HG02884 (cell line): ENCODE measurements around the gene ZNF784.
"Not testable (repeated sequence)": the region's sequence is repeated elsewhere in the genome, so short reads cannot be mapped to it uniquely, and the experiment has no call there.

Experiments
- ATAC-seq: cut with Tn5 transposase; IDR thresholded peaks from one replicate; pipeline ENCODE4 v1.9.1; 2021; ENCODE audit warnings: mild to moderate bottlenecking, moderate library complexity; ENCODE audit not compliant: unreplicated experiment

Gene ZNF784

DNA sequence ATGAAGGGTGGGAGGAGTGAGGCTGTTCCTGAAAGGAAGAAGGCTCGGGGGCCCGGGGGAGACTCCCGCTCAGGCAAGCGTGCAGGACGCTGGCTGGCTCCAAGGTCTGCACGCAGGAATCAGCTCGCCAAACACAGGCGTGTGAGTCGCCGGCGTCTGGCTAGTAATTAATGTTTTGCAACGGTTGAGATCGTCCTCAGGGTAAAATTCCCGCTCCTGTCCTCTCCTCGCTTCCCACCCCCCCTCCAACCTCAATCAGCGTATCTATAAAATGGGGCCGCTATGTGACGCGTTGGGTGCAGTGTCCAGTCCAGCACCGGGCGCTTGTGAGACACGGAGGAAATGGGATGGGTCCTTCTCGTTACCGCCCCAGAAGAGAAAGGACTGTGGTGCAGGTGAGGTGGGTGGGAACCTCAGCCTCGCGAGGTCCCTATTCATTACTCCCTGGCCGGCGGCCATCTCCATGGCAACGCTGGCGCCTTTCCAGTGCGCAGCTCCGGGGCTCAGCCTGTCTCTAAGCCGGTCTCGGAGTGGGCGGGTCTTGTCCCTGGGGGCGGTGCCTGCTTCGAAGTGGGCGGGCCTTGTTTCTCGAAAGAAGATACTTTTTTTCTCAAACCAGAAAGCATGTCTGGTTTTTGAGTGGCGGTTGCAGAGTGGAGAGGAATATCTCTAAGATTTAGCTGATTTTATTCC is 37.2 kb downstream of the ZNF784 start:
- ATAC-seq: peak; percentile 72

DNA sequence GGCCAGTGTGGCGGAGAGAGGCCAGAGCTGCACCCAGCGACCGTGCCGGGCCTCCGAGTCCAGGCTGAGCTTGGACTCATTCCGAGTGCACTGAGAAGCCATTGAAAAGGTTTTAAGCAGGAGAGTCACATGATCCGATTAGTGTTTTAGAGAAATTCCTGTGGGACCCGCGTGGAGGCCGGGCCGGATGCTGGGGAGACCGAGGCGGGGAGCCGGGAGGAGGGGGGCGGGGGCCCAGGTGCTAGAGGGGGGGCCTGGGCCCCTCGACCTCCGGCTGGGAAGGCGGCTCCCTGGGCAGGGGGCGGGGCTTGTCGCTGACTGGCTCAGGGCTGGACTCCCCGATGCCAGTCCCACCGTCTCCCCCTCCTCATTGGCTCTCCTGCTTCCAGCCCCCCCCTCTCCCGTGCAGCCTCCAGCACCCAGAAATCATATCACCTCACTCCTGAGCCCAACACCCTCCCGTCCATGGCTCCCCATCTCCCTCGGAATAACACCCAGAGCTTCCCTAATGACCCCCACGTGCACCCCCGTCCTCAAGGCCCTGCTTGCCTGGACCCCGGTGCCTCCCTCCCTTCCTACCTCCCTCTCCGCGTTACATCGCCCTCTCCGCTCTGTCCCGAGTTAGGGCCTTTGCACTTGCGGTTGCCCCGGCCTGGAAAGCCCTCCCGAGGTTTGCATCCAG is 38.6 kb downstream of the ZNF784 start:
- no peak for ATAC-seq

DNA sequence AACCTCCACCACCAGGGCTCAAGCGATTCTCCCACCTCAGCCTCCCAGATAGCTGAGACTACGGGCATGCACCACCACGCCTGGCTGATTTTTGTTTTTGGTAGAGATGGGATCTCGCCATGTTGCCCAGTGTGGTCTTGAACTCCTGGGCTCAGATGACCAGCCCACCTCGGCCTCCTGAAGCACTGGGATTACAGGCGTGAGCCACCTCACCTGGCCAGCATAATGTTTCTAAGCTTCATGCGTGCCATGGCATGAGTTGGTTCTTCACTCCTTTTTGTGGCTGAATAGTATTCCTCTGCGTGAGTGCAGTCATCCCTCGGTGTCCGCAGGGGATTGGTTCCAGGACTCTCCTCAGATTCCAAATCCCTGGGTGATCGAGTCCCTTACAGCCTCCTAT is 39.5 kb downstream of the ZNF784 start:
- ATAC-seq: no peak

DNA sequence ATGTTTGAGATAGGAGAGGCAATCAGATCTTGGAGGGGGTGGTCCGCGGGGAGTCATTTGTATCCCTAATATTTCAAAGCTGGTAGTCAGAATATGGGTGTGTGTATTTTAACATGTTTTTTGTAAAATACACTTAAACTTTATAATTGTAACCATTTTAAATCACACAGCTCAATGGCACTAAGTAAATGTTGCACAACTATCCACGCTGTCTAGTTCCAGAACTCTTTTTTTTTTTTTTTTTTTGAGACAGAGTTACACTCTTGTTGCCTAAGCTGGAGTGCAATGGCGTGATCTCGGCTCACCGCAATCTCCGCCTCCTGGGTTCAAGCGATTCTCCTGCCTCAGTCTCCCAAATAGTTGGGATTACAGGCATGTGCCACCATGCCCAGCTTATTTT is 40.5 kb downstream of the ZNF784 start:
- not testable (repeated sequence) for ATAC-seq

DNA sequence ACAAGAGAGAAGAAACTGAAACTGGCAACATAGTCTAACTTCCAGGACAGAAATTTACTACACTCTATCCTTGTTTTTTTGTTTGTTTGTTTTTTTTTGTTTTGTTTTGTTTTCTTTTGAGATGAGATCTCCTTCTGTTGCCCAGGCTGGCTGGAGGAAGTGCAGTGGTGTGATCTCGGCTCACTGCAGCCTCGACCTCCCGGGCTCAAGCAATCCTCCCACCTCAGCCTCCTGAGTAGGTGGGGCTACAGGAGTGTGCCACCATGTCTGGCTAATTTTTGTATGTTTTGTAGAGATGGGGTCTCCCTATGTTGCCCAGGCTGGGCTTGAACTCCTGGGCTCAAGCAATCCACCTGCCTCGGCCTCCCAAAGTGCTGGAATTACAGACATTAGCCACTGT is 42.1 kb downstream of the ZNF784 start:
- ATAC-seq: not testable (repeated sequence)

DNA sequence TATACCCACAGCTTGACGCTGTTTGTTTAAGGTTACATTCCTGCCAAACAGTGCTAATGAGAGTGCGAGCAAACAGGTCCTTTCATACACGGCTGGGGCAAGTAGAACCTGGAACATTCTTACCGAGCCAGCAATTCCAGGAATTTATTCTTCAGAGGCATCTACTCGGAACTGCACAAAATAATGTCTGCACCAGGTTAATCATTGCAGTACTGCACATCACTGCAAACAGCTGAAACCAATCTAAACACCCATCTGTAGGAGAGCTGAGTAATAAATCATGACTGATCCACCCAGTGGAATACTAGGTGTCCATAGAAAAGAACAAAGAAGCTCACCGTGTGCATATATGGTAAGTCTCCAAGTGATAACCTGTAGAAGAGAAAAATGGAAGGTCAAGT is 42.5 kb downstream of the ZNF784 start:
- ATAC-seq: no peak

DNA sequence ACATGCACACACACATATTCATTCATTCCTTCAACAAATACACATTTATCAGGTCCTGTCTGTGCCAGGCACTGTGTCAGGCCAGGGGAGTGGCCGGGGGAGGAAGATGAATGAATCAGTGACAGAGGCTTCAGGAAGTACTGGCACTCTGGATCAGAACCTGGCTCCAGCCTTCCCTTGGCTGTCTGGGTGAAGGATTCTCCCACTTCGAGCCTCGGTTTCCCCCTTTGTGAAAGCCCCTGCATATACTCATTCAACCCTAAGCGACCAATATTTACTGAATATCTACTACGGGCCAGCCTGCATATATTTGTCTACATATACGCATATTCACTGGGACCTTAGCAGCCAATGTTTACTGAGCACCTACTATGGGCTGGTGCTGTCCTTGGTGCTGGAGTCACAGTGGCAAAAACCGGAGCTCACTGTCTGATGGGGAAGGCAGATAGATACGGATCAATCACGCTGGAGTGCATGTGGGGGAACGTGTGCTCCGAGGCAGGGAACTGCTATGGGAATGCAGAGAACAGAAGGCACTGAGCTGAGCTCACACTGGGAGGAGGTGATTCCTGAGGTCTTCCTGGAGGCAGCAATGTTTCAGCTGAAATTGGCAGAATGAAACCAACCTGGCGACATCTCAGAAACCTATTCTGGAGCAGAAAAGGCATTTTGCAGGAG is 43.1 kb downstream of the ZNF784 start:
- no peak for ATAC-seq

DNA sequence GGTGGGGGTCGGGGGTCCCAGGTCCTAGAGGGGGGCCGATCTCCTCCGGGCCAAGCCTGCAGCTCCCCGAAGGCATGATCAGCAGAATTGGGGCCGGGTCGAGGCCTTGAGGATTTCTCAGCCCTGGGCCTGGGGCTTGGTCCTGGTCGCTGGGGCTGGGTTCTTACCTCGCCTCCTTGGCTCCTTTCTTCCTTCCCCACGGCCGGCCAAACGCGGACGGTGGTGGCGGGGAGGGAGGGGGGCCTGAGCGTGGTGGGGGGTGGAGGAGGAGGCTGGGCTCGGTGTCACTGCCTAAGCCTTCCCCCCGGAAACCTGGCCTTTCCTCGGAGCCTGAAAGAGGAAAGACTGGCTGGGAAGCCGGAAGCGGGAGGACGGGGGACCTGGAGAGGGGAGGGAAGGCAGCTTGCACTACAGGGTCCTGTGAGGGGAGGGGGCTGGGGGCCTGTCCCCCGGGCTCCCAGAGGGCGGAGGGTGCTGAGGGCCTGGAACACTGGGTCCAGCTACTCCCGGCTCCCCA is 43.7 kb downstream of the ZNF784 start, which contains the start of gene ZNF579:
TSS of gene ZNF579 (minus strand) at position 221 of the 517 bp plus-strand sequence. CDS start 1,209 bp downstream, outside the sequence.
- no peak for ATAC-seq

DNA sequence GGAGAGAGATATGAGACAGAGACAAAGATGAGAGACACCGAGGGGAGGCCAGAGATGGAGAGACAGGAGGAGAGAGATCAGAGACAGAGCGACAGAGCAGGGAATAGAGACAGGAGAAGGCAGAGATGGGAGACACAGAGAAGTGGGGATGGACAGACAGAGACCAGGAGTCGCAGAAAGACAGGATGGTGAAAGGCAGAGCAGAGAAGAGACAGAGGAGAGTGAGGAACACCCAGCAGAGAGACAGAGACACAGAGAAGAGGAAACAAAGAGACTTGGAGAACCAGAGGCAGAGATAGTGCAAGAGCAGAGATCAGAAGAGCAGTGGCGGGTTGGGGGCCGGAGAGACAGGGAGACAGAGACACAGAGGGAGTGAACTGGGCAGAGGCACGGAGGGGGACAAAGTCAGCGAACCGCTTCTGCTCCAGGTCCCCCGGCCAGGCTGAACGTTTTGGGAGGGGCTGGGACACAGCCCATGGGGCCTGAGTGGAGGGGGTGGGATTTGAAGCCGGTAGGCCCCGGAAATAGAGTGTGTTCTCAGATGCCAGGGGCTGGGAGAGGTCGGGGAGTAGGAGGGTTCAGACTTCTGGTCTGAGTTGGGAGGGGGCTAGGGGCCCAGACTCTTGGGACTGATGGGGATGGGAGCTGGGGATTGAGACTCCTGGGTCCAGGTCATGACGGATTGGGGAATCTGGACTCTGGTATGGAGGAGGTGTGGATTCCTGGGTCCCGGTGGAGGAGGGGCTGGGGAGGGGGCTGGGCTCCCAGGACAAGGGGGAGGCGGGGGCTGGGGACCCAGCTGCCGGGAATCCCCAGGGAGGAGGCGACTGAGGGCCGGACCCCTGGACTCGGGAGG is 44.4 kb downstream of the ZNF784 start:
- no peak for ATAC-seq

DNA sequence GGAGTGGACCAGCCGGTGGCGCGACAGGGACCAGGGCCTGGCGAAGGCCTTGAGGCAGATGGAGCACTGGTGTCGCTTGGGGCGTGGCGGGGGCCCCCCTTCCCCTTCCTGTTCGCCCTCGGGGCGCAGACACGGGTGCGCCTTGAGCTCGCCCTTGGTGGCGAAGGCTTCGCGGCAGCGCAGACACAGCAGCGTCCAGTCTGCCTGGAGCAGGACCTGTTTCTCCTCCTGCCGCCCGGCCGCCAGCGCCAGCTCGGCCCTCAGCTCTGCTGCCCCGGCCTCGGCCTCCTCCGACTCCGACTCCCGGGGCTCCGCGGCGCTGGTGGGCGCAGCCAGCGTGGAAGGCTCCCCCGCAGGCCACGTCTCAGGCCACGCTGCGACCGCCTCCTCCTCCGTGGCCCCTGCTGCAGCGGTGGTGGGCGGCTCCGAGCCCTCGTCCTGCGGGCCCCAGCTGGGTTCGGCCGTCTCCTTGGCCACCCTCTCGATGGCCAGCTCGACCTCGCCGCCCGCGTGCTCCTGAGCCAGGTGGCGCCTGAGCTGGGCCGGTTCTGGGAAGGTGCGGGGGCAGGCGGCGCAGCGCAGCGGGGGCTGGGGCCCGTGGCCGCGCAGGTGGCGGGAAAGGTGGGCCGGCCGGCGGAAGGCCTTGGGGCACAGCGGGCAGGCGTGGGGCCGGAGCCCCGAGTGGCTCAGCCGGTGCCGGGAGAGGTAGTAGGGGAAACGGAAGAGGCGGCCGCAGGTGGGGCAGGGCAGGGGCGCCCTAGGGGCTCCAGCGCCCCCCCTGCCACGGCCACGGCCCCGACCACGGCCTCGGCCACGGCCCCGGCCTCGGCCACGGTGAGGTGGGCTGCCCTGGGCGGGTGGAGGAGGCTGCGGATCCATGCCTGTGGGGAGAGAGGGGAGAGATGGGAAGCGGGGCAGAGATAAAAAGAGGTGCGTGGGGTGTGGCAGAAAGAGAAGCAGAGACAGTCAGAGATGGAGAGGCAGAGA is 45.3 kb downstream of the ZNF784 start:
- ATAC-seq: no peak

DNA sequence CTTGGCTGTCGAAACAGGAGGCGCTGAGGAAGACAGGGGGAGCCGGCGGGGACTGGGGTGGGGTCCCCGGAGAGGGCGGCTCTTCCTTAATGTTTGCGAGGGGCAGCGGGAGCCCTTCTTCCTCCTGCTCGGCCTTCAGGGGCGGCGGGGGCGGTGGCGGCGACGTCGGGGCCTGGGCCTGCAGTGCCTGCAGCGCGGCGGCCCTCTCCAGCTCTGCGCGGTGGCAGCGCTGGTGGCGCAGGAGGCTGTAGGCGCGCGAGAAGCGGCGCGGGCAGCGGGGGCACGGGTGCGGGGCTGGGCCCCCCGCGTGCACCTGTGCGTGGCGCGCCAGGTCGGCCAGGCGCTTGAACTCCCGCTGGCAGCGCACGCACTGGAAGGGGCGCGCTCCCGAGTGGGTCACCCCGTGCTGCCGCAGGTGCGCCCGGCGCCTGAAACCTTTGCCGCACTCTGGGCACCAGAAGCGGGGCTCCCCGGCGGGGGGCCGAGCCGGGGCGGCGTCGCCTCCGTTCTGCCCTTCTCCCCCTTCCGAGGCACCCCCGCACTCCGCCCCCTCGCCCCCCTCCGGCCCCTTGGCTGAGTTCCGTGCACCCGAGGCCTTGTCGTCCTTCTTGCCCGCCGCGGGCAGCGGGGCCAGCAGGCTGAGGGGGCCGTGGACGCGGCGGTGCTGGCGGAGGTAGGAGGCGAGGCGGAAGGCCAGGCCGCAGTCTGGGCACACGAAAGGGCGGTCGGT is 46.2 kb downstream of the ZNF784 start:
- ATAC-seq: no peak

DNA sequence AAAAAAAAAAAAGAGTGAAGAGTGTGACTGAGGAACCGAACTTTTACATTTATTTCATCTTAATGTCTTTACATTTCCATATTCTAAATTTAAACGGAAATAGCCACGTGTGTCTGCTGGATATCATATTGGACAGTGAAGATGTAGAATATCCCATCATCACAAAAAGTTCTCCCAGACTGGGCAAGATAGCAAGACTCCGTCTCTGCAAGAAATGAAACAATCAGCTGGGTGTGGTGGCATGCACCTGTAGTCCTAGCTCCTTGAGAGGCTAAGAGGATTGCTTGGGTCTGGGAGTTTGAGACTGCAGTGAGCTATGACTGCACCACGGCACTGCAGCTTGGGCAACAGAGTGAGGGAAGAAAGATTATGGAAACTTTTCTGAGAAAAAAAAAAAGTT is 47.6 kb downstream of the ZNF784 start:
- ATAC-seq: no peak

DNA sequence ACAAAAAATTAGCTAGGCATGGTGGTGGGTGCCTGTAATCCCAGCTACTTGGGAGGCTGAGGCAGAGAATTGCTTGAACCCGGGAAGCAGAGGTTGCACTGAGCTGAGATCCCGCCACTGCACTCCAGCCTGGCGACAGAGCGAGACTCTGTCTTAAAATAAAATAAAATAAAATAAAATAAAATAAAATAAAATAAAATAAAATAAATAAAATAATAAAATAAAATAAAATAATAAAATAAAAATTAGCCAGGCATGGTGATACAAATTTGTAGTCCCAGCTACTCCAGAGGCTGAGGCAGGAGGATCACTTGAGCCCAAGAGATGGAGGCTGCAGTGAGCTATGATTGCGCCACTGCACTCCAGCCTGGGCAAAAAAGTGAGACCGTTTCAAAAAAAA is 50.4 kb downstream of the ZNF784 start:
- not testable (repeated sequence) for ATAC-seq
